Activated T-helper 2 cell treated with anti-CD3 and anti-CD28 coated beads, Interferon-gamma antibody, Interleukin-2, Interleukin-4, amounts not matched to agents 10 μg/mL and 5 μg/mL and 100 μg/mL, durations not matched to agents 14 hours and 24 hours and 36 hours (primary cell): ENCODE results near the gene SORT1. TPM values are rescaled to one million over a fixed set of nuclear protein-coding genes. Genes with fewer than 3 reads are reported as not detected.
"Not testable (repeated sequence)": the region's sequence is repeated elsewhere in the genome, so short reads cannot be mapped to it uniquely, and the experiment has no call there.

Experiments
- DNase-seq: peaks from one replicate; pipeline ENCODE4 v3.0.0; 2021; ENCODE audit warnings: low spot score
- H3K27ac Mint-ChIP-seq: one replicate; pipeline ENCODE4 v1.8.0; 2021; ENCODE audit warnings: mixed read lengths
- H3K27me3 Mint-ChIP-seq: one replicate; pipeline ENCODE4 v1.8.0; 2021; ENCODE audit warnings: low read depth, mixed read lengths
- H3K36me3 Mint-ChIP-seq: one replicate; pipeline ENCODE4 v1.8.0; 2021; ENCODE audit warnings: low read depth, mixed read lengths
- H3K4me1 Mint-ChIP-seq: one replicate; pipeline ENCODE4 v1.8.0; 2021; ENCODE audit warnings: low read depth, mixed read lengths
- H3K4me3 Mint-ChIP-seq: one replicate; pipeline ENCODE4 v1.8.0; 2021; ENCODE audit warnings: low read depth, mild to moderate bottlenecking, moderate library complexity, mixed read lengths
- H3K9me3 Mint-ChIP-seq: one replicate; pipeline ENCODE4 v1.8.0; 2021; ENCODE audit warnings: mixed read lengths
- intact Hi-C: fragments of 100-400 bp; cut with micrococcal nuclease; formaldehyde crosslinking; loops from one replicate; pipeline ENCODE4 v1.15.1; 2023
- total RNA-seq: library from RNA; stranded (reverse); gene quantifications from 2 replicates; pipeline ENCODE4 v1.2.3, GENCODE V29; 2022

The SORT1 gene
- total RNA-seq, result 1.1 and 1.9 TPM in 2 replicates

GRCh38 chr1:109397581-109398342 is at the start of gene SORT1:
TSS of gene SORT1 (minus strand) at chr1:109397918. CDS start at chr1:109397892, 26 bp downstream.
- Mint-ChIP-seq H3K27ac (no peak within 1 kb of the TSS), H3K9me3 (no peaks in the 10 kb centered on the region), H3K4me3 (peak within 1 kb of the TSS; percentile 80), H3K27me3 (peaks cover 40% of the 10 kb centered on the region), H3K4me1 (peaks cover 15% of the 10 kb centered on the region), H3K36me3 (peaks cover 15% of the 10 kb centered on the region)
- DNase-seq, result peak; percentile 44
- intact Hi-C loops, result loop anchor here (2.0 to 5.0 kb wide), 2 partner anchors 29 to 185 kb away; partner anchors contain the start of genes PSMA5 and SARS1

DNA sequence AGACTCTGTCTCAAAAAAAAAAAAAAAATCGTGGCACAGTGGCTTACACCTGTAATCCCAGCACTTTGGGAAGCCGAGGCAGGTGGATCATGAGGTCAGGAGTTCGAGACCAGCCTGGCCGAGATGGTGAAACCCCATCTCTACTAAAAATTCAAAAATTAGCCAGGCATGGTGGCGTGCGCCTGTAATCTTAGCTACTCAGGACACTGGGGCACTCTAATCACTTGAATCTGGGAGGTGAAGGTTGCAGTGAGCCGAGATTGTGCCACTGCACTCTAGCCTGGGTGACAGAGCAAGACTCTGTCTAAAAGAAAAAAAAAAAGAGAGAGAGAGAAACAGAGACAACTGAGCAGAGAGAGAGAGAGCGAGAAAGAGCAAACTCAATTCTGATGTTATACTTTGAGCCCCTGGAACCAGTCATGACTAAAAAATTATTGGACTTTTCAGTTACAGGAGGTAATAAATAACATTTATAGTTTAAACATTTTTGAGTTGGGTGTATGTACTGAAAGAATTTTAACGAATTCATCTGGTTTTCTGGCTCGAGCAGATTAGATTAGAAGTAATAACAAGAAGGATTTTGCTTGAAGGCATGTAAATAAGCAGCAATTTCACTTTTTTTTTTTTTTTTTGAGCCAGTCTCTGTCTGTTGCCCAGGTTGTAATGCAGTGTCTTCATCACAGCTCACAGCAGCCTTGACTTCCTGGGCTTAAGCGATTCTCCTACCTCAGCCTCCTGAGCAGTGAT is 48.4 kb upstream of the SORT1 start:
- H3K4me1 Mint-ChIP-seq, H3K27ac Mint-ChIP-seq, intact Hi-C loops, H3K36me3 Mint-ChIP-seq, DNase-seq, H3K9me3 Mint-ChIP-seq, H3K4me3 Mint-ChIP-seq: not testable (repeated sequence)
- peaks cover 34% of the 10 kb centered on the region for H3K27me3 Mint-ChIP-seq

DNA sequence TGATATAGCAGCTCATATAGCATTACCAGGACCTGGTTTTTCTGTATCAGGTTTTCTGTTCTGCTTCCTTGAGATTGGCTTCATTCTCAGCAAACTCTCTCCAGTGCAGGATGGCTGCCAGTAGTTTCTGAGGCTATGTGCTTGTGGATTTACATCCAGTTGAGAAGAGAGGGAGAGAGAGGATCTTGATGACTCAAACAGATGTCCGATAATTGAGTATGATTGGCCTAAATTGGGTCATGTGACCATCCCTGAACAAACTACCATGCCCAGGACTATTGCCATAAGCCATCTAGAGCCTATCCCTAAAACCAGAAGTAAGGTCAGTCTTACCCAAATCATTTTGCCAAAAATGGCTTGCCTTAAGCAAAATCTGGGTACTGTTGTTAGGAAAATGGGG is 46.6 kb upstream of the SORT1 start:
- no peak overlapping the region for H3K27ac Mint-ChIP-seq
- no peaks in the 10 kb centered on the region for H3K36me3 Mint-ChIP-seq
- H3K27me3 Mint-ChIP-seq, result peaks cover 21% of the 10 kb centered on the region
- no peaks in the 10 kb centered on the region for H3K4me1 Mint-ChIP-seq
- intact Hi-C loops, result no loop called here
- DNase-seq, result no peak
- H3K9me3 Mint-ChIP-seq, result no peaks in the 10 kb centered on the region
- H3K4me3 Mint-ChIP-seq, result no peak overlapping the region

DNA sequence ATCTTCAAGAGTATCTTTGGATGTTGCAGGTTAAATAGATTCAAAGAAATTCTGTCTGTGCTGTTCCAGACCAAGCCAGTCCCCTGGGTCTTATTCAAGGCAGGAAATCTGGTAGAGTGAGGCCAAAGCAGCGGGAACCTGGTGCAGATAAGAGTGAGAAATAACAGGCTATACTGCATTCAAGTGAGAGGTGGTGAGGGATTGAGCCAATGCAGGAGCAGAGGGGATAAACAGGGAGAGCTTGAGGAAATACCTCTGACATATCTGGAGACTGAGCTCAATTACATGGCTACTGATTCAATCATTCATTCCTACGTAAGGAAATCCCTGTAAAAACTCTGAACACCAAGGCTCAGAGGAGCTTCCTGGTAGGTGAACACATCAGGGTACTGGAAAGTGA is 45.8 kb upstream of the SORT1 start:
- no peak overlapping the region for H3K27ac Mint-ChIP-seq
- no peaks in the 10 kb centered on the region for H3K36me3 Mint-ChIP-seq
- no peak overlapping the region for H3K4me3 Mint-ChIP-seq

DNA sequence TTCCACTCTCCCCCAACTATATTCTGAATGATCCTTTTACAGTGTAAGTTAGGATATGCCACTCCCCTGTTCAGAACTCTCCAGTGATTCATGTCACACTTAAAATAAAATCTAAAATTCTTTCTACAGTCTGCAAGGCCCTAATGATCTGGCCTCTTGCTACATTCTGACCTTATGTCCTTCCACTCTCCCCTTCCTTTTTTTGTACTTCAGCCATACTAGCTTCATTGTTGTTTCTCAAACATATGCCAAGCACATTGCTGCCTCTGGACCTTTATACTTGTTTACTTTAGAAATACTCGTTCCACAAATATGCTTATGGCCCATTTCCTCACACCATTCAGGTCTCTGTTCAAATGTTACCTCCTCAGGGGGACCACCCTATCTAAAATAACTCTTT is 43.4 kb upstream of the SORT1 start:
- Mint-ChIP-seq H3K9me3 (no peaks in the 10 kb centered on the region), H3K4me3 (no peak overlapping the region), H3K27ac (no peak overlapping the region), H3K27me3 (peaks cover 8% of the 10 kb centered on the region), H3K4me1 (no peaks in the 10 kb centered on the region), H3K36me3 (no peaks in the 10 kb centered on the region)
- DNase-seq, result no peak
- intact Hi-C loops, result no loop called here

More for the DNA sequence above, 45.8 kb upstream of the SORT1 start:
- no peaks in the 10 kb centered on the region for H3K9me3 Mint-ChIP-seq
- intact Hi-C loops, result no loop called here
- H3K4me1 Mint-ChIP-seq, result no peaks in the 10 kb centered on the region
- H3K27me3 Mint-ChIP-seq, result peaks cover 19% of the 10 kb centered on the region
- no peak for DNase-seq

- Mint-ChIP-seq H3K27ac (no peak overlapping the region), H3K4me1 (no peaks in the 10 kb centered on the region), H3K9me3 (no peaks in the 10 kb centered on the region), H3K27me3 (no peaks in the 10 kb centered on the region), H3K4me3 (no peak overlapping the region), H3K36me3 (no peaks in the 10 kb centered on the region)
- intact Hi-C loops, result no loop called here
- DNase-seq, result no peak
These were observed 41.1 kb upstream of the SORT1 start for GRCh38 chr1:109438798-109439297.

- peaks cover 4% of the 10 kb centered on the region for H3K4me1 Mint-ChIP-seq
- no peak for DNase-seq
- no peak overlapping the region for H3K4me3 Mint-ChIP-seq
- intact Hi-C loops, result no loop called here
- H3K9me3 Mint-ChIP-seq, result peaks cover 3% of the 10 kb centered on the region
- no peak overlapping the region for H3K27ac Mint-ChIP-seq
- H3K27me3 Mint-ChIP-seq, result no peaks in the 10 kb centered on the region
- H3K36me3 Mint-ChIP-seq, result no peaks in the 10 kb centered on the region
These were observed 36.8 kb upstream of the SORT1 start for GRCh38 chr1:109434484-109434883.

- Mint-ChIP-seq H3K4me1 (peaks cover 6% of the 10 kb centered on the region), H3K9me3 (peaks cover 3% of the 10 kb centered on the region), H3K27me3 (no peaks in the 10 kb centered on the region), H3K36me3 (no peaks in the 10 kb centered on the region), H3K4me3 (no peak overlapping the region), H3K27ac (no peak overlapping the region)
- DNase-seq, result no peak
- intact Hi-C loops, result no loop called here
These were observed 35.6 kb upstream of the SORT1 start for GRCh38 chr1:109433322-109433721.

- no peak for DNase-seq
- H3K27me3 Mint-ChIP-seq, result no peaks in the 10 kb centered on the region
These were observed 34.6 kb upstream of the SORT1 start for GRCh38 chr1:109432336-109432735.

DNA sequence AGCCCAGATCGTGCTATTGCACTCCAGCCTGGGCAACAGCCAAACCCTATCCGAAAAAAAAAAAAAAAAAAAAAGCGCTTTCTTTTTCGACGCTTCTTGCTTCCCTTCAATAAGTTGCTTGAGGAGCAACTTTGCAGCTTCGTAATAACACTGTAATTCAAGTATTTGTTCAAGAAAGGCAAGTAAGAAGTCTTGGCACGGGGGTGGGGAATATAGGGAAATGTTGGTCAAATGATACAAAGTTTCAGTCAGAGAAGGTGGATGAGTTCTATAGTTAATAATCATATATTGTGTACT is 29.4 kb upstream of the SORT1 start:
- no peaks in the 10 kb centered on the region for H3K9me3 Mint-ChIP-seq
- DNase-seq, result no peak
- intact Hi-C loops, result loop anchor here (2.0 to 5.0 kb wide), 6 partner anchors 28 to 912 kb away; partner anchors contain the start of genes AMPD2, GNAI3, GNAT2 and RBM15
- H3K4me3 Mint-ChIP-seq, result peak overlapping the region; percentile 95
- H3K36me3 Mint-ChIP-seq, result peaks cover 29% of the 10 kb centered on the region
- H3K4me1 Mint-ChIP-seq, result peaks cover 25% of the 10 kb centered on the region
- H3K27me3 Mint-ChIP-seq, result no peaks in the 10 kb centered on the region
- peak overlapping the region; percentile 97 for H3K27ac Mint-ChIP-seq

More at GRCh38 chr1:109432336-109432735, 34.6 kb upstream of the SORT1 start:
- intact Hi-C loops, result no loop called here
- peaks cover 7% of the 10 kb centered on the region for H3K4me1 Mint-ChIP-seq
- no peak overlapping the region for H3K27ac Mint-ChIP-seq
- no peak overlapping the region for H3K4me3 Mint-ChIP-seq
- H3K36me3 Mint-ChIP-seq, result no peaks in the 10 kb centered on the region
- H3K9me3 Mint-ChIP-seq, result peaks cover 3% of the 10 kb centered on the region

- peaks cover 32% of the 10 kb centered on the region for H3K36me3 Mint-ChIP-seq
- H3K4me1 Mint-ChIP-seq, result peaks cover 28% of the 10 kb centered on the region
- DNase-seq, result peak; percentile 96
- intact Hi-C loops, result loop anchor here (1.0 to 5.0 kb wide), 8 partner anchors 28 to 912 kb away; partner anchors contain the start of genes AMPD2, ATXN7L2, GNAI3 and GNAT2
- no peaks in the 10 kb centered on the region for H3K9me3 Mint-ChIP-seq
- peak within 1 kb of the TSS; percentile 95 for H3K4me3 Mint-ChIP-seq
- H3K27ac Mint-ChIP-seq, result peak within 1 kb of the TSS; percentile 97
- no peaks in the 10 kb centered on the region for H3K27me3 Mint-ChIP-seq
These were observed 28.8 kb upstream of the SORT1 start, which contains the start of gene PSMA5 for GRCh38 chr1:109426281-109427170. TSS of gene PSMA5 (minus strand) at chr1:109426448. CDS start at chr1:109426330, 118 bp downstream.
